Coronary artery (tissue), 2 donors: ENCODE measurements around the gene EEFSEC.

Experiments used
- DNase-seq: peaks from one replicate; pipeline ENCODE4 v3.0.0-alpha.2; 2017; ENCODE audit warnings: low spot score
- H3K27ac ChIP-seq, 2 donors: fragments of 200-600 bp; sonication (generic); one replicate each; pipeline ENCODE4 v1.5.1; 2016 to 2019
- H3K4me3 ChIP-seq: fragments of 200-600 bp; sonication (generic); 2 replicates; pipeline ENCODE4 v1.5.1; 2016; ENCODE audit warnings: mild to moderate bottlenecking, moderate library complexity
- TF ChIP-seq, protein P1 (sequence below): fragments of 200-600 bp; sonication (generic); IDR thresholded peaks from one replicate; pipeline ENCODE4 v1.5.1; 2019; ENCODE audit warnings: antibody characterized with exemption

EEFSEC gene

DNA sequence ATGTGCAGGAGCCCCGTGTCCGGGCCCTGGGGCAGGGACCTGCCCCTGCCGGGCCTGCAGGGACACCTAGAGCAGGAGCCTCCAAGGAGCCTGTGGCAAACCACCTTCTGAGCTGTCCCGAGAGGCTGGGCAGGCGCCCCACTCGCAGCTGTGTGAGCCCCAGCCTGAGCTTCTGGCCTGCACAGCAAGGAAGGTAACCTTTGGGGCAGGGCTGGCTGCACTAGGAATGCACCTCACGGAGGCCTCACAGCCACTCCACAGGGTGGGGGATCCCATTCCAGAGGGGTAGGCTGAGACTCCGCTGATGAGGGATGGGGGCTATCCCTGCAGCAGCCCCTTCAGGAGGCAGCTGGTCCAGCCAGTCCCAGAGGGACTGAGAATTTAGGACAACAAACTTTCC, 245.3 kb downstream of the EEFSEC start:
- Histone ChIP-seq H3K27ac (no peak overlapping the region), H3K4me3 (no peak overlapping the region)
- no peak for DNase-seq
- TF ChIP-seq, protein P1, sequence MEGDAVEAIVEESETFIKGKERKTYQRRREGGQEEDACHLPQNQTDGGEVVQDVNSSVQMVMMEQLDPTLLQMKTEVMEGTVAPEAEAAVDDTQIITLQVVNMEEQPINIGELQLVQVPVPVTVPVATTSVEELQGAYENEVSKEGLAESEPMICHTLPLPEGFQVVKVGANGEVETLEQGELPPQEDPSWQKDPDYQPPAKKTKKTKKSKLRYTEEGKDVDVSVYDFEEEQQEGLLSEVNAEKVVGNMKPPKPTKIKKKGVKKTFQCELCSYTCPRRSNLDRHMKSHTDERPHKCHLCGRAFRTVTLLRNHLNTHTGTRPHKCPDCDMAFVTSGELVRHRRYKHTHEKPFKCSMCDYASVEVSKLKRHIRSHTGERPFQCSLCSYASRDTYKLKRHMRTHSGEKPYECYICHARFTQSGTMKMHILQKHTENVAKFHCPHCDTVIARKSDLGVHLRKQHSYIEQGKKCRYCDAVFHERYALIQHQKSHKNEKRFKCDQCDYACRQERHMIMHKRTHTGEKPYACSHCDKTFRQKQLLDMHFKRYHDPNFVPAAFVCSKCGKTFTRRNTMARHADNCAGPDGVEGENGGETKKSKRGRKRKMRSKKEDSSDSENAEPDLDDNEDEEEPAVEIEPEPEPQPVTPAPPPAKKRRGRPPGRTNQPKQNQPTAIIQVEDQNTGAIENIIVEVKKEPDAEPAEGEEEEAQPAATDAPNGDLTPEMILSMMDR, result no peak

DNA sequence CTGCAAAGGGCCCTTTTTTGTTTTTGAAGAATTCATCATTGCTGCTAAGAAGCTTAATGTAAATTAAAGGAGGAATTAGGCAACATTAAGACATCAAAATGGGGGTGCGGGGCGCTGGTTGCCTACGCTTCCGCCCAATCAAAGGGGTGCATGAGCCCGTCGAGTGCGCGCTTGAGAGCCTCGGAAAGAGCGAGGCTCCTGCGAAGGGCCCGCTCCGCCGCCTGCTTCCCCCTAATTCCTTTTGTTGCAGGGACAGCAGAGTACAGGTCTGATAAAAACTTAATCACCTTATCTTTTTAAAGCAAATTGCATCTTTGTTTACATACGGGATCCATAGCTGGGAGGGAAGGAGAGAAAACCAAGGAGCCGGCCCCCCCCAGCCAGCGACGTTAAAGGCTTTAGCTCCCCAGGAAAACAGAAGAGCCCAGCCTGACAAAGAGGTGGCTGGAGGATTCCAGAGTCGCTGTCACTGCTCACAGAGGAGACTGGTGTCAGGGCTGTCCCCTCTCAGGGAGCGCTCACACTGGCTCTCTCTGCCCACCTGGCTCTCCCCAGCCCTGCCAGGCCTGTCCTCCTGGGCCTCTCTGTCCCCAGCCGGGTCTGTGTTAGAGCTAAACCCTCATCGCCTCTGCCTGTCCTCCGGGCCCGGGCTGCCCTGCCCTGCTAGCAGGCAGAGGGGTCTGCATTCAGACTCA, 246.1 kb downstream of the EEFSEC start:
- H3K4me3 ChIP-seq, result no peak overlapping the region
- DNase-seq, result no peak
- H3K27ac ChIP-seq, result no peak overlapping the region
- TF ChIP-seq, protein P1, result no peak

DNA sequence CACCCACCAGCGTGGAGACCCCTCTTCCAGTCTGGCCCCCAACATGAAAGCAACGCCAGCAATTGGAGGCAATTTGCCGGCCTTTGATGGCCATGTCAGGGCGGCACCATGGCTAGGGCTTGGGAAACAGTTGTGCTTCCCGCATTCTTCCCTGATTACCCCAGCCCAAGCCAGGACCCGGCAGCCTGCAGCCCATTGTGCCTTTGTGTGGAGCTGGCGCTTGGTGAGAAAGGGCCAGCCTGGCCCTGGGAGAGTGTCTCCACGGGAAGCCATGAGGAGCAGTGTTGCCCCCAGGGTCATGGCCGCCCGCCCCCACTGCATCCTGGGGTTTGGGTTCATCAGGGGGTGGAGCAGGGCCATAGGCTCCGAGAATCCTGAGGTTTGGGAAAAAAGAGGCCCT, 247.4 kb downstream of the EEFSEC start:
- TF ChIP-seq, protein P1, result no peak
- no peak for DNase-seq
- H3K4me3 ChIP-seq, result no peak overlapping the region
- H3K27ac ChIP-seq, result no peak overlapping the region

DNA sequence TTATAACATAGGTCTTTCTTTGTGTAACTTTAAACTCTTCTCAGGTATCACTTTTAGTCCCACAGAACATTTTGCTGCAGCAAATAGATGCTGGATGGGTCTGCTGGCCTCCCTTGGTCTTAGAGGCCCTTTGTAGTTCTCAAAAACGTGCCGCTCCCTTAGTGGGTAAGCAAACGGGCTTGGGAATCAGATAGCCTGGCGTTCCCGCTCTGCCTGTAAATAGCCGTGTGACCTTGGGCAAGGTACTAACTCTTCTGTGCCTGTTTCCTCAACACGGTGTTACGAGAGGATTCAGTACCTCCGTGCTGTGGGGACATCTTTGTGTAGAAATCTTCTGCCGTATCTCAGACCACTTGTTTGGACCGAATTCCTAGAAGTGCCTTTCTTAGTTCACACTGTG, 249.0 kb downstream of the EEFSEC start:
- DNase-seq, result no peak
- TF ChIP-seq, protein P1, result no peak
- Histone ChIP-seq H3K4me3 (no peak overlapping the region), H3K27ac (no peak overlapping the region)

DNA sequence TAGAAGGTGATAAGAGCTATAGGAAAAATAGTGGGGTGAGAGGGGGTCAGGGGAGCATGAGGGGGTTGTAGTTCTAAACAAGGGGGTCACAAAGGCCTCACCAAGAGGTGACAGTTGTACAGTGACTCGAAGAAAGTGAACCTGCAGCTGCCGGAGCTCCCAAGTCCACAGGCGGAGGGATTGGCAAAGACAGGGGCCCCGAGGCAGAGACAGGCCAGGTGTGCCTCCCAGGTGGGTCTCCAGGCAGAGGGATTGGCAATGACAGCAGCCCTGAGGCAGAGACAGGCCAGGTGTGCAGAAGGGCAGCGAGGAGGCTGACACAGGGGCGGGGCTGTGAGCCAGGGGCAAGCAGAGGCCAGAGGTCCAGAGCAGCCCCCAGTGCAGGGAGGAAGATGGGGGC, 249.7 kb downstream of the EEFSEC start:
- Histone ChIP-seq H3K4me3 (no peak overlapping the region), H3K27ac (no peak overlapping the region)
- TF ChIP-seq, protein P1, result no peak
- no peak for DNase-seq

DNA sequence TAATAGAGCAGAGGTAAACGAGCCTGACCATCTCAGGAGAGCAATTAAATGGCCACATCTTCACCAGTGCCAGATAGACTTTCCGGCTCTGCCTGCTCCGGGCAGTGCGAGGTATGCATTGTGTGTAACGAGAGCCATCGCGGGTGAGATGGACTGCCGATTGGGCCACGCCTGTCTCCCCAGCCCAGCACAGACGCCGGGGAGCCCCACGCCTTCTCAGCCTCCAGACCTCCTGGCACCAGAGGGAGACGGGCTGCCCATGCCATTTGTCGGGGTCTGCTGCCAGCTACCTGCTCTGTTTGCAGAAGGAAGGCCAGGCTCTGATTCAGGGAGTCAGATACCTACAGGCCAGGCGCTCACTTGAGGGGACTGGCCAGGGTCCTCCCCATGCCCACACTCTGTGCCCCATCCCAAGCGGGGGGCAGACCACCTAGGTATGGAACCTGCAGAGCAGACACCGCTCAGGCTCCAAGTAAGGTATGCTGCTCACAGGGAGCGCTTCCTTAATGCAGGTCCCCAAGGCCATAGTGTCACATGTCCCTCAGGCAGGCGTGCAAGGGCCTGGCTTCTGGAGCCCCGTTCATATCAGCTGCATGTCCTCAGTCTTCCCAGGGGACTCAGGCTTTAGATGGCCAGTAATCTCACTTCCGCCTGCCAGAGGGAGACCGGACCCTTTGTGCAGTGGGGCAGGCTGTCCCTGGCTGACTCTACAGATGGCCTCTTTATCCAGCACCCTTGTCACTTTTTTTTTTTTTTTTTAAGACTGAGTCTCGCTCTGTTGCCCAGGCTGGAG, 251.2 kb downstream of the EEFSEC start:
- no peak overlapping the region for H3K27ac ChIP-seq
- TF ChIP-seq, protein P1, result no peak
- no peak for DNase-seq
- no peak overlapping the region for H3K4me3 ChIP-seq
